H1 (cell line): ENCODE data around the gene HMCES. TPM values are rescaled to one million over a fixed set of nuclear protein-coding genes. Genes with fewer than 3 reads are reported as not detected.
A peak's percentile ranks its signal among the peaks of the same experiment; 100 is the strongest.

Source experiments
- CTCF ChIA-PET: fragments of 300-600 bp; sonication (Branson Sonifier 250); formaldehyde crosslinking; loops from one replicate; lab custom pipeline; 2021; ENCODE audit not compliant: partially characterized antibody; lab: Charles Lee
- POLR2A ChIA-PET: fragments of 300-600 bp; sonication (Branson Sonifier 250); formaldehyde crosslinking; loops from one replicate; lab custom pipeline; 2021; ENCODE audit warnings: inconsistent platforms; ENCODE audit not compliant: partially characterized antibody; lab: Charles Lee
- DNase-seq, 2 experiments: peaks; one replicate each; pipeline versions ENCODE4 v3.0.0 to v3.0.0-alpha.2; 2010 to 2022; ENCODE audit warnings: low spot score in 2 of 2, low read depth in 1 of 2, mixed read lengths in 1 of 2
- FAIRE-seq: peaks from 2 replicates; lab custom pipeline; 2011; peaks lifted over from hg19 to GRCh38; lab: Jason Lieb, UNC
- H2AFZ ChIP-seq: 2 replicates; pipeline ENCODE4 v1.8.1; 2012; ENCODE audit warnings: low read length, inconsistent platforms
- H2AK5ac ChIP-seq: 2 replicates; pipeline ENCODE4 v1.6.1; 2013; ENCODE audit warnings: low read depth, low read length
- H2BK120ac ChIP-seq: replicated peaks from 2 replicates; pipeline ENCODE3; 2013; ENCODE audit warnings: low read depth, low read length, inconsistent platforms
- H2BK12ac ChIP-seq: 2 replicates; pipeline ENCODE4 v1.6.1; 2013; ENCODE audit warnings: low read depth, low read length
- H2BK15ac ChIP-seq: 2 replicates; pipeline ENCODE4 v1.6.1; 2013; ENCODE audit warnings: low read length
- H2BK20ac ChIP-seq: 2 replicates; pipeline ENCODE4 v1.6.1; 2013; ENCODE audit warnings: low read length
- H2BK5ac ChIP-seq: 2 replicates; pipeline ENCODE4 v1.6.1; 2013; ENCODE audit warnings: low read depth, low read length
- H3K14ac ChIP-seq: 2 replicates; pipeline ENCODE4 v1.6.1; 2013; ENCODE audit warnings: inconsistent platforms; ENCODE audit not compliant: insufficient read length
- H3K18ac ChIP-seq: 2 replicates; pipeline ENCODE4 v1.6.1; 2013; ENCODE audit warnings: low read length; ENCODE audit errors: extremely low read depth
- H3K23ac ChIP-seq: 2 replicates; pipeline ENCODE4 v1.6.1; 2013; ENCODE audit warnings: inconsistent platforms; ENCODE audit not compliant: insufficient read length
- H3K23me2 ChIP-seq: 2 replicates; pipeline ENCODE4 v1.6.1; 2013; ENCODE audit warnings: low read depth, low read length
- H3K27ac ChIP-seq: 2 replicates; pipeline ENCODE4 v1.6.1; 2011; ENCODE audit warnings: low read depth, low read length, inconsistent platforms
- H3K27me3 ChIP-seq, 4 experiments: replicated peaks in 1 of 4; 1 replicate in 1 of 4; 2 replicates in 3 of 4; pipeline versions ENCODE4 v1.6.1 to v1.8.1; 2011 to 2013; ENCODE audit warnings: low read length in 3 of 4, mild to moderate bottlenecking in 3 of 4, inconsistent platforms in 2 of 4, mixed read lengths in 2 of 4, moderate library complexity in 1 of 4; ENCODE audit not compliant: control insufficient read depth in 3 of 4, insufficient read depth in 3 of 4; ENCODE audit errors: extremely low read depth in 1 of 4
- H3K36me3 ChIP-seq, 4 experiments: 2 replicates each; pipeline versions ENCODE4 v1.6.1 to v1.8.1; 2011 to 2013; ENCODE audit warnings: mild to moderate bottlenecking in 4 of 4, low read length in 3 of 4, moderate library complexity in 2 of 4, control low read depth in 1 of 4, inconsistent platforms in 1 of 4; ENCODE audit not compliant: insufficient read depth in 4 of 4, control insufficient read depth in 2 of 4
- H3K4ac ChIP-seq: replicated peaks from 2 replicates; pipeline ENCODE3; 2013; ENCODE audit warnings: low read length, low read depth, mixed read lengths, inconsistent platforms; ENCODE audit not compliant: insufficient read length
- H3K4me1 ChIP-seq, 4 experiments: replicated peaks in 1 of 4; 1 replicate in 1 of 4; 2 replicates in 3 of 4; pipeline versions ENCODE4 v1.6.1 to v1.8.1; 2011 to 2013; ENCODE audit warnings: low read length in 3 of 4, inconsistent platforms in 2 of 4, mixed read lengths in 1 of 4; ENCODE audit not compliant: insufficient read depth in 4 of 4, control insufficient read depth in 3 of 4
- H3K4me2 ChIP-seq, 2 experiments: 2 replicates each; pipeline versions ENCODE4 v1.6.1 to v1.8.1; 2011 to 2013; ENCODE audit warnings: low read depth in 2 of 2, low read length in 2 of 2, control low read depth in 1 of 2, inconsistent platforms in 1 of 2, mild to moderate bottlenecking in 1 of 2; ENCODE audit not compliant: insufficient read depth in 1 of 2
- H3K4me3 ChIP-seq, 4 experiments: fragments of 200-600, 300-600 bp in 1 of 4; sonication (generic), shearing (Covaris generic), sonication (Bioruptor Twin) in 1 of 4; 2 replicates each; pipeline versions ENCODE4 v1.5.1 to v1.8.1; 2011 to 2016; ENCODE audit warnings: low read length in 4 of 4, low read depth in 3 of 4, control low read depth in 2 of 4, inconsistent platforms in 2 of 4, mild to moderate bottlenecking in 2 of 4, mixed read lengths in 1 of 4, moderate library complexity in 1 of 4; ENCODE audit not compliant: insufficient read depth in 2 of 4; ENCODE audit errors: extremely low read depth in 1 of 4
- H3K56ac ChIP-seq: replicated peaks from 2 replicates; pipeline ENCODE3; 2013; ENCODE audit warnings: low read depth, mild to moderate bottlenecking, mixed read lengths, low read length, inconsistent platforms; ENCODE audit not compliant: insufficient read length
- H3K79me1 ChIP-seq: 2 replicates; pipeline ENCODE4 v1.6.1; 2013; ENCODE audit warnings: low read depth, low read length, control low read depth
- H3K79me2 ChIP-seq, 2 experiments: 2 replicates each; pipeline versions ENCODE4 v1.6.1 to v1.8.1; 2012 to 2013; ENCODE audit warnings: low read length in 2 of 2, mild to moderate bottlenecking in 2 of 2, inconsistent platforms in 1 of 2; ENCODE audit not compliant: insufficient read depth in 2 of 2, control insufficient read depth in 1 of 2
- H3K9ac ChIP-seq, 4 experiments: replicated peaks in 1 of 4; 1 replicate in 1 of 4; 2 replicates in 3 of 4; pipeline versions ENCODE4 v1.6.1 to v1.8.1; 2011 to 2013; ENCODE audit warnings: low read depth in 3 of 4, low read length in 3 of 4, control low read depth in 2 of 4, mild to moderate bottlenecking in 2 of 4, moderate library complexity in 2 of 4, inconsistent platforms in 1 of 4; ENCODE audit errors: extremely low read depth in 1 of 4
- H3K9me3 ChIP-seq, 2 experiments: 2 replicates each; pipeline versions ENCODE4 v1.6.1 to v1.8.1; 2012 to 2013; ENCODE audit warnings: mild to moderate bottlenecking in 2 of 2, moderate library complexity in 2 of 2, control low read depth in 1 of 2, inconsistent platforms in 1 of 2, low read depth in 1 of 2, low read length in 1 of 2, mixed read lengths in 1 of 2; ENCODE audit not compliant: insufficient read depth in 2 of 2
- H4K20me1 ChIP-seq, 2 experiments: replicated peaks in 1 of 2; 2 replicates each; pipeline versions ENCODE3 to v1.8.1; 2011 to 2013; ENCODE audit warnings: inconsistent platforms in 2 of 2, low read length in 2 of 2, mild to moderate bottlenecking in 1 of 2; ENCODE audit not compliant: insufficient read depth in 2 of 2, control insufficient read depth in 1 of 2
- H4K5ac ChIP-seq: 2 replicates; pipeline ENCODE4 v1.6.1; 2013; ENCODE audit warnings: low read length, low read depth, mixed read lengths, inconsistent platforms; ENCODE audit not compliant: insufficient read length
- H4K8ac ChIP-seq: 2 replicates; pipeline ENCODE4 v1.8.0; 2013; ENCODE audit warnings: mild to moderate bottlenecking, moderate library complexity, low read length, inconsistent platforms; ENCODE audit not compliant: insufficient read depth; ENCODE audit errors: extremely low read depth
- H4K91ac ChIP-seq: replicated peaks from 2 replicates; pipeline ENCODE3; 2013; ENCODE audit warnings: low read length, mixed read lengths, inconsistent platforms; ENCODE audit not compliant: insufficient read length
- ATF2 ChIP-seq: IDR thresholded peaks from 2 replicates; pipeline ENCODE4 v1.6.1; 2012; ENCODE audit warnings: low read length, inconsistent platforms
- CHD1 ChIP-seq: IDR thresholded peaks from 2 replicates; pipeline ENCODE4 v1.6.1; 2012; ENCODE audit warnings: low read depth, low read length, improper control_type of control experiment
- EGR1 ChIP-seq: IDR thresholded peaks from 2 replicates; pipeline ENCODE4 v1.6.1; 2011; ENCODE audit warnings: low read depth, low read length, borderline replicate concordance
- KDM1A ChIP-seq: fragments of 200-600, 300-600 bp; sonication (generic); IDR thresholded peaks from 2 replicates; pipeline ENCODE4 v1.7.1; 2016; ENCODE audit warnings: mild to moderate bottlenecking, low read length, borderline replicate concordance
- PHF8 ChIP-seq: fragments of 200-600 bp; sonication (generic); conservative IDR thresholded peaks from 2 replicates; pipeline ENCODE4 v1.7.1; 2012; ENCODE audit warnings: low read depth, mild to moderate bottlenecking, inconsistent platforms, low read length, moderate library complexity
- POU5F1 ChIP-seq: IDR thresholded peaks from 2 replicates; pipeline ENCODE4 v1.6.1; 2011; ENCODE audit warnings: low read depth, mild to moderate bottlenecking, low read length, moderate library complexity
- RNF2 ChIP-seq: fragments of 200-900, 300-1000 bp; sonication (generic); IDR thresholded peaks from 2 replicates; pipeline ENCODE4 v1.7.1; 2016; ENCODE audit warnings: borderline replicate concordance, low read depth, mild to moderate bottlenecking, antibody characterized with exemption, low read length; ENCODE audit not compliant: poor library complexity, severe bottlenecking; ENCODE audit errors: missing control alignments
- SIRT6 ChIP-seq: IDR thresholded peaks from one replicate; pipeline ENCODE4 v1.7.1; 2012; ENCODE audit warnings: low read length, inconsistent platforms
- SP2 ChIP-seq: IDR thresholded peaks from 2 replicates; pipeline ENCODE4 v1.6.1; 2012; ENCODE audit warnings: mild to moderate bottlenecking, low read length, inconsistent platforms
- SRF ChIP-seq: IDR thresholded peaks from 2 replicates; pipeline ENCODE4 v1.6.1; 2011; ENCODE audit warnings: mild to moderate bottlenecking, low read depth, low read length, moderate library complexity
- TBP ChIP-seq: IDR thresholded peaks from 2 replicates; pipeline ENCODE4 v1.6.1; 2011; ENCODE audit warnings: low read depth, low read length, improper control_type of control experiment
- ZNF274 ChIP-seq: IDR thresholded peaks from 2 replicates; pipeline ENCODE4 v1.7.0; 2012; ENCODE audit warnings: low read length, borderline replicate concordance; ENCODE audit errors: extremely low read depth
- polyA plus RNA-seq, 7 experiments: library from polyadenylated mRNA; depleted of rRNA in 3 of 7; stranded (reverse) in 5 of 7; unstranded in 2 of 7; fragments of >200 nt in 5 of 7; fragments of 200-250 nt in 2 of 7; gene quantifications; 1 replicate in 5 of 7; 2 replicates in 1 of 7; 4 replicates in 1 of 7; pipeline versions ENCODE4 v1.2.1 to v1.2.3, GENCODE V29; 2011 to 2013; ENCODE audit warnings: missing spikeins in 2 of 7, mixed read lengths in 2 of 7
- total RNA-seq: library from RNA; stranded (reverse); fragmentation: NEBNext Ultra II Directional; extraction: Animal tissue kit (Norgen Biotek cat#: 25700); gene quantifications from 2 replicates; pipeline ENCODE4 v1.2.1, GENCODE V29; 2021
- TF ChIP-seq, protein P1 (sequence below): IDR thresholded peaks from 2 replicates; pipeline ENCODE4 v1.6.1; 2012; ENCODE audit warnings: inconsistent platforms

HMCES gene
- total and polyA plus RNA-seq, 2 of the 8 experiments (the other 6 are each of a cell fraction or from before 2014, with no cell fraction given) = 27.6 to 49.5 TPM

- Histone ChIP-seq H4K8ac (peak overlapping the region; percentile 45; the same call in 1 of the 2 replicates), H3K79me1 (no peaks in the 10 kb centered on the region), H3K27ac (no peak overlapping the region), H2BK20ac (no peak overlapping the region), H3K9me3 (no peaks in the 10 kb centered on the region), H2BK15ac (no peak overlapping the region), H3K36me3 (no peaks in the 10 kb centered on the region), H3K56ac (no peak overlapping the region), H2BK5ac (no peak overlapping the region), H3K23ac (no peak overlapping the region), H3K4me1 (peaks cover 4 to 9% (median 5%) of the 10 kb centered on the region in 4 experiments), H4K20me1 (peaks cover 0 to 2% of the 10 kb centered on the region in 2 experiments), H3K79me2 (peaks cover 0 to 13% of the 10 kb centered on the region in 2 experiments; a peak in 1 of 4 replicates), H3K14ac (no peak overlapping the region), H3K4me3 (no peak overlapping the region), H3K4me2 (no peak overlapping the region; a peak in 1 of 4 replicates), H3K9ac (no peak overlapping the region), H2BK12ac (peak overlapping the region; percentile 71; the same call in 1 of the 2 replicates), H3K18ac (no peak overlapping the region), H2AK5ac (no peak overlapping the region), H3K27me3 (no peaks in the 10 kb centered on the region), H3K23me2 (peaks cover 2% of the 10 kb centered on the region; the same call in 1 of the 2 replicates), H2BK120ac (no peak overlapping the region), H4K91ac (no peak overlapping the region), H3K4ac (no peak overlapping the region)
- CTCF ChIA-PET = interaction anchor here (1.0 to 2.1 kb wide), 4 partner anchors 12 to 68 kb away, joined by 3 to 5 read pairs (median 3); no protein-coding TSS in a partner anchor
- POLR2A ChIA-PET = interaction anchor here (0.9 to 6.4 kb wide), 9 partner anchors 7 to 150 kb away, joined by 3 to 112 read pairs (median 5); no protein-coding TSS in a partner anchor
- FAIRE-seq = no peak
- TF ChIP-seq SIRT6 (no peak), TBP (no peak), KDM1A (no peak), CHD1 (no peak), SP2 (no peak), PHF8 (no peak), ATF2 (no peak), EGR1 (no peak), SRF (no peak), RNF2 (no peak), POU5F1 (no peak), ZNF274 (no peak)
- TF ChIP-seq, protein P1, sequence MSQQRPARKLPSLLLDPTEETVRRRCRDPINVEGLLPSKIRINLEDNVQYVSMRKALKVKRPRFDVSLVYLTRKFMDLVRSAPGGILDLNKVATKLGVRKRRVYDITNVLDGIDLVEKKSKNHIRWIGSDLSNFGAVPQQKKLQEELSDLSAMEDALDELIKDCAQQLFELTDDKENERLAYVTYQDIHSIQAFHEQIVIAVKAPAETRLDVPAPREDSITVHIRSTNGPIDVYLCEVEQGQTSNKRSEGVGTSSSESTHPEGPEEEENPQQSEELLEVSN = no peak
- TF ChIP-seq, all 59 proteins: peak for 0
- Histone ChIP-seq H2AFZ (no peak overlapping the region), H4K5ac (no peak overlapping the region)
- no peak for DNase-seq
Observed at GRCh38 chr3:129313415-129313664, 34.7 kb downstream of the HMCES start.
